ENCODE data around the gene PDZD2.

PDZD2 gene

GRCh38 chr5:31648326-31648725 is 9.4 kb downstream of the PDZD2 start:
- Histone ChIP-seq H3K9me3 (ENCODE audit: insufficient read depth, low read length) (no peaks in the 10 kb centered on the region), H3K36me3 (ENCODE audit: insufficient read depth, insufficient read length, low read length) (no peaks in the 10 kb centered on the region), H3K27me3 (ENCODE audit: insufficient read depth, insufficient read length) (no peaks in the 10 kb centered on the region), H3K4me1 (ENCODE audit: insufficient read depth, insufficient read length) (peaks cover 2% of the 10 kb centered on the region), H3K9ac (ENCODE audit: insufficient read length, low read depth) (no peak overlapping the region), H3K4me3 (ENCODE audit: insufficient read length, low read depth) (no peak overlapping the region)
- TF ChIP-seq YY1 (IDR thresholded peaks at IDR 0.05; ENCODE audit: insufficient read depth, insufficient read length): no peak
- DNase-seq (ENCODE audit: low read depth, low spot score): no peak

- Histone ChIP-seq H3K9me3 (ENCODE audit: insufficient read depth, low read length) (no peaks in the 10 kb centered on the region), H3K4me1 (ENCODE audit: insufficient read depth, insufficient read length) (peaks cover 2% of the 10 kb centered on the region), H3K4me3 (ENCODE audit: insufficient read length, low read depth) (no peak overlapping the region), H3K36me3 (ENCODE audit: insufficient read depth, insufficient read length, low read length) (no peaks in the 10 kb centered on the region), H3K9ac (ENCODE audit: insufficient read length, low read depth) (no peak overlapping the region), H3K27me3 (ENCODE audit: insufficient read depth, insufficient read length) (no peaks in the 10 kb centered on the region)
- no peak for DNase-seq (ENCODE audit: low read depth, low spot score)
- no peak for TF ChIP-seq SUZ12 (IDR thresholded peaks at IDR 0.05; ENCODE audit: extremely low read depth, insufficient read depth, insufficient read length)
- no peak for TF ChIP-seq ZNF274 (IDR thresholded peaks at IDR 0.05; ENCODE audit: low read depth, low read length)
- TF ChIP-seq YY1 (IDR thresholded peaks at IDR 0.05; ENCODE audit: insufficient read depth, insufficient read length): no peak
Observed at GRCh38 chr5:31651241-31651640, 12.3 kb downstream of the PDZD2 start.

- Histone ChIP-seq H3K36me3 (ENCODE audit: insufficient read depth, insufficient read length, low read length) (no peaks in the 10 kb centered on the region), H3K9ac (ENCODE audit: insufficient read length, low read depth) (no peak overlapping the region), H3K4me3 (ENCODE audit: insufficient read length, low read depth) (no peak overlapping the region), H3K4me1 (ENCODE audit: insufficient read depth, insufficient read length) (peaks cover 2% of the 10 kb centered on the region), H3K9me3 (ENCODE audit: insufficient read depth, low read length) (no peaks in the 10 kb centered on the region), H3K27me3 (ENCODE audit: insufficient read depth, insufficient read length) (no peaks in the 10 kb centered on the region)
- TF ChIP-seq ZNF274 (IDR thresholded peaks at IDR 0.05; ENCODE audit: low read depth, low read length): no peak
- TF ChIP-seq YY1 (IDR thresholded peaks at IDR 0.05; ENCODE audit: insufficient read depth, insufficient read length): no peak
- no peak for TF ChIP-seq SUZ12 (IDR thresholded peaks at IDR 0.05; ENCODE audit: extremely low read depth, insufficient read depth, insufficient read length)
- no peak for DNase-seq (ENCODE audit: low read depth, low spot score)
Observed at GRCh38 chr5:31655491-31655890, 16.6 kb downstream of the PDZD2 start.

DNA sequence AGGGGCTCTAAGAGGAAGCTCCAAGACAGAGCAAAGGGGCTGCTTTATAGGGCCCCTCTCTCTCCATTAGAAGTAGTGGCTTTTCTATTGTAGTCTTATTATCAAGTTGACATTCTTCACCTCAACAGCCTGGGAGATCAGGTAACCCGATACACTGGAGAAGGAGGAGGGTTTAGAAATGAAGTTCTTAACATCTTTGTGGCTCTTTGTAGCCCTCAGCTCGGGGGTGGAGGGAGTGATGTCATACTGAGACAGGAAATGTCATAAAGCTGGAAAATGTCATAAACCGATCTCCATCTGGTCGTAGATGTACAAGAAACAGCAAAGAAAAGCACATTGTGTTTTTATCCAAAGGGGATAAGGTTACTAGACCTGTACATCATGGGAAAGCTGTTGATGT is 17.9 kb downstream of the PDZD2 start:
- Histone ChIP-seq H3K27me3 (ENCODE audit: insufficient read depth, insufficient read length) (no peaks in the 10 kb centered on the region), H3K4me1 (ENCODE audit: insufficient read depth, insufficient read length) (peaks cover 2% of the 10 kb centered on the region), H3K9me3 (ENCODE audit: insufficient read depth, low read length) (no peaks in the 10 kb centered on the region), H3K9ac (ENCODE audit: insufficient read length, low read depth) (no peak overlapping the region), H3K4me3 (ENCODE audit: insufficient read length, low read depth) (no peak overlapping the region), H3K36me3 (ENCODE audit: insufficient read depth, insufficient read length, low read length) (no peaks in the 10 kb centered on the region)
- DNase-seq (ENCODE audit: low read depth, low spot score): no peak
- TF ChIP-seq SUZ12 (IDR thresholded peaks at IDR 0.05; ENCODE audit: extremely low read depth, insufficient read depth, insufficient read length) (no peak), YY1 (IDR thresholded peaks at IDR 0.05; ENCODE audit: insufficient read depth, insufficient read length) (no peak), ZNF274 (IDR thresholded peaks at IDR 0.05; ENCODE audit: low read depth, low read length) (no peak)

DNA sequence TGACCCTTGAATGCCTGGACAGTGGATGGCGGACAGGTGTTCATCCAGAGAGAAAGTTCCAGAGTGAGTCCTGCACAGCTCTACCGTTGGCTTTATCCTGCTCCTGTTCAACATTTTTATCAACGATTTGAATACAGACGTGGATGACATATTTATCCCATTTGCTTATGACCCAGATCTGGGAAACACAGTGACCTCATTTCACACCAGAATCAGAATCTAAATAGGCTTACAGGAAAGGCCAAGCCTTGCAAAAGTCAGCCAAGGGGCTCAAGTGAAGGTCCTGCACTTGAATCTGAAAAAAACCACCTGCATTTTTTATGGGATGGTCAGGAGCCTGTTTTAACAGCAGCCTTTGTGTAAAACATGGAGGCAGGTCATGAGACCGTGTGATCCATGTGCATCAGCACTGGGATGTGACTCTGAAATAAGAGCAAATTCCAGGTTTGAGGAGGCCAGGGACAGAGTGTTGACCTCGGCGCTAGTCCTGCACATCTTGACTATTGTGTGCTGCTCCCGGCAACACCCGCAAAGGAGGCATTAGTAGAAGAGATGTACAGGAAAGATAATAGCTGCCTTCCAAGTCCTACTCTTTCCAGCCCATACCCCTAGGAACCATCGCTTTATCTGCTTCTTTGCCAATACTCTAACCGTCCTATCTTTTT is 18.5 kb downstream of the PDZD2 start:
- peaks cover 2% of the 10 kb centered on the region for H3K4me1 ChIP-seq (ENCODE audit: insufficient read depth, insufficient read length)
- H3K36me3 ChIP-seq (ENCODE audit: insufficient read depth, insufficient read length, low read length): no peaks in the 10 kb centered on the region
- no peak for DNase-seq (ENCODE audit: low read depth, low spot score)
- H3K27me3 ChIP-seq (ENCODE audit: insufficient read depth, insufficient read length): no peaks in the 10 kb centered on the region
- no peak overlapping the region for H3K9ac ChIP-seq (ENCODE audit: insufficient read length, low read depth)
- TF ChIP-seq ZNF274 (IDR thresholded peaks at IDR 0.05; ENCODE audit: low read depth, low read length) (no peak), YY1 (IDR thresholded peaks at IDR 0.05; ENCODE audit: insufficient read depth, insufficient read length) (no peak), SUZ12 (IDR thresholded peaks at IDR 0.05; ENCODE audit: extremely low read depth, insufficient read depth, insufficient read length) (no peak)
- H3K4me3 ChIP-seq (ENCODE audit: insufficient read length, low read depth): no peak overlapping the region
- H3K9me3 ChIP-seq (ENCODE audit: insufficient read depth, low read length): no peaks in the 10 kb centered on the region

DNA sequence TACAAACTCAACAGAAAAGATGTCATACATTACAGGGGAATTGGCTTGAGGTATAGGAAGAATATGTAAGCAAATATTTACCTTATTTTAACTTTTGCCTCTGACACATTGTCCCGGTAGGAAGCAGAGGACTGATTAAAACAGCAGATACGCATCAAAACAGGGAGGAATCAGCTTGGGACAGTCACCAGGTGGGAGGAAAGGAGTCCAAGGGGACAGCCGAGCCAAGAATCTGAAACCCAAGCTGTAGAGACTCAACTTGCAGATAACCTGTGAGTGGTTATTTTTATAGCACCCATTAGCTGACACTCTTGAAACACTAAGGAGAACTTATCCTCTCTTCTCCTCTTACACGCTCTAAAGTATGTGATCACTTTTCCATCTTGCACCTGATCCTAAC is 22.3 kb downstream of the PDZD2 start:
- no peak for DNase-seq (ENCODE audit: low read depth, low spot score)
- H3K9me3 ChIP-seq (ENCODE audit: insufficient read depth, low read length): no peaks in the 10 kb centered on the region

GRCh38 chr5:31663519-31663918 is 24.6 kb downstream of the PDZD2 start:
- Histone ChIP-seq H3K9ac (ENCODE audit: insufficient read length, low read depth) (no peak overlapping the region), H3K27me3 (ENCODE audit: insufficient read depth, insufficient read length) (no peaks in the 10 kb centered on the region), H3K9me3 (ENCODE audit: insufficient read depth, low read length) (no peaks in the 10 kb centered on the region), H3K4me1 (ENCODE audit: insufficient read depth, insufficient read length) (peaks cover 3% of the 10 kb centered on the region), H3K4me3 (ENCODE audit: insufficient read length, low read depth) (no peak overlapping the region), H3K36me3 (ENCODE audit: insufficient read depth, insufficient read length, low read length) (no peaks in the 10 kb centered on the region)
- no peak for TF ChIP-seq ZNF274 (IDR thresholded peaks at IDR 0.05; ENCODE audit: low read depth, low read length)
- no peak for TF ChIP-seq SUZ12 (IDR thresholded peaks at IDR 0.05; ENCODE audit: extremely low read depth, insufficient read depth, insufficient read length)
- TF ChIP-seq YY1 (IDR thresholded peaks at IDR 0.05; ENCODE audit: insufficient read depth, insufficient read length): no peak
- no peak for DNase-seq (ENCODE audit: low read depth, low spot score)

More for the DNA sequence above, 22.3 kb downstream of the PDZD2 start:
- H3K36me3 ChIP-seq (ENCODE audit: insufficient read depth, insufficient read length, low read length): no peaks in the 10 kb centered on the region
- H3K9ac ChIP-seq (ENCODE audit: insufficient read length, low read depth): no peak overlapping the region
- H3K4me1 ChIP-seq (ENCODE audit: insufficient read depth, insufficient read length): no peaks in the 10 kb centered on the region
- no peaks in the 10 kb centered on the region for H3K27me3 ChIP-seq (ENCODE audit: insufficient read depth, insufficient read length)
- H3K4me3 ChIP-seq (ENCODE audit: insufficient read length, low read depth): no peak overlapping the region
- TF ChIP-seq SUZ12 (IDR thresholded peaks at IDR 0.05; ENCODE audit: extremely low read depth, insufficient read depth, insufficient read length): no peak
- no peak for TF ChIP-seq ZNF274 (IDR thresholded peaks at IDR 0.05; ENCODE audit: low read depth, low read length)
- no peak for TF ChIP-seq YY1 (IDR thresholded peaks at IDR 0.05; ENCODE audit: insufficient read depth, insufficient read length)

Measured in NT2/D1 (cell line).